Sigmoid colon (tissue), 4 donors: ENCODE results near the gene BDNF.

Source experiments
- CTCF ChIP-seq, 4 experiments: fragments of 450-650 bp in 3 of 4; fragments of 200-600 bp in 1 of 4; IDR thresholded peaks; one replicate each; pipeline ENCODE4 v1.5.1; 2016 to 2019; ENCODE audit warnings: antibody characterized with exemption in 4 of 4, mild to moderate bottlenecking in 3 of 4, moderate library complexity in 2 of 4
- POLR2AphosphoS5 ChIP-seq, 4 donors: sonication (generic); formaldehyde crosslinking; IDR thresholded peaks; one replicate each; pipeline ENCODE4 v1.6.1; 2017; ENCODE audit warnings: antibody characterized with exemption in 4 of 4

GRCh38 chr11:27699926-27700350 lies 317 bp downstream of the BDNF start:
- TF ChIP-seq CTCF (IDR thresholded peaks at IDR 0.05) (no peak), POLR2AphosphoS5 (IDR thresholded peaks at IDR 0.05) (no peak)
